Uterus (tissue), 2 donors: ENCODE data around the gene DBP.

ENCODE experiments used
- CTCF ChIP-seq, 4 experiments: fragments of 200-600 bp in 2 of 4; fragments of 450-650 bp in 2 of 4; sonication (generic) in 2 of 4; IDR thresholded peaks; one replicate each; pipeline ENCODE4 v1.5.1; 2016 to 2019; ENCODE audit warnings: antibody characterized with exemption in 4 of 4, mild to moderate bottlenecking in 2 of 4, moderate library complexity in 1 of 4
- POLR2A ChIP-seq, 2 donors: fragments of 450-650 bp; IDR thresholded peaks; one replicate each; pipeline ENCODE4 v1.6.1; 2016; ENCODE audit warnings: antibody characterized with exemption in 2 of 2, mild to moderate bottlenecking in 1 of 2, moderate library complexity in 1 of 2

- TF ChIP-seq POLR2A (IDR thresholded peaks at IDR 0.05) = no peak
- TF ChIP-seq CTCF (IDR thresholded peaks at IDR 0.05) = no peak
Observed at GRCh38 chr19:48638831-48639381, 1.7 kb upstream of the DBP start.
